ENCODE measurements around the gene AEBP1.

The AEBP1 gene

GRCh38 chr7:44141221-44141850, 37.2 kb downstream of the AEBP1 start, which contains the start of gene MYL7:
MYL7 (minus strand) TSS chr7:44141332; CDS start chr7:44141305, 27 bp downstream.
- in situ Hi-C loops (cut with MboI; ENCODE audit: low sequenced_read_pairs, unreplicated experiment): no loop called here
- no peak for TF ChIP-seq CTCF (IDR thresholded peaks at IDR 0.05; ENCODE audit: borderline replicate concordance, control extremely low read depth, extremely low read depth, insufficient read depth, missing control alignments)
- DNase-seq (ENCODE audit: low spot score): no peak

GRCh38 chr7:44142028-44142427, 37.9 kb downstream of the AEBP1 start:
- in situ Hi-C loops (cut with MboI; ENCODE audit: low sequenced_read_pairs, unreplicated experiment): no loop called here
- no peak for TF ChIP-seq CTCF (IDR thresholded peaks at IDR 0.05; ENCODE audit: borderline replicate concordance, control extremely low read depth, extremely low read depth, insufficient read depth, missing control alignments)

GRCh38 chr7:44143646-44144250, 39.6 kb downstream of the AEBP1 start:
- no peak for DNase-seq (ENCODE audit: low spot score)
- no peak for TF ChIP-seq CTCF (IDR thresholded peaks at IDR 0.05; ENCODE audit: borderline replicate concordance, control extremely low read depth, extremely low read depth, insufficient read depth, missing control alignments)
- in situ Hi-C loops (cut with MboI; ENCODE audit: low sequenced_read_pairs, unreplicated experiment): no loop called here

More at GRCh38 chr7:44142028-44142427, 37.9 kb downstream of the AEBP1 start:
- DNase-seq (ENCODE audit: low spot score): no peak

GRCh38 chr7:44144426-44144967, 40.4 kb downstream of the AEBP1 start:
- DNase-seq (ENCODE audit: low spot score): no peak
- in situ Hi-C loops (cut with MboI; ENCODE audit: low sequenced_read_pairs, unreplicated experiment): no loop called here
- TF ChIP-seq CTCF (IDR thresholded peaks at IDR 0.05; ENCODE audit: borderline replicate concordance, control extremely low read depth, extremely low read depth, insufficient read depth, missing control alignments): no peak

- DNase-seq (ENCODE audit: low spot score): no peak
- TF ChIP-seq CTCF (IDR thresholded peaks at IDR 0.05; ENCODE audit: borderline replicate concordance, control extremely low read depth, extremely low read depth, insufficient read depth, missing control alignments): no peak
- in situ Hi-C loops (cut with MboI; ENCODE audit: low sequenced_read_pairs, unreplicated experiment): no loop called here
These were observed 40.9 kb downstream of the AEBP1 start for GRCh38 chr7:44144968-44145478.

- no peak for DNase-seq (ENCODE audit: low spot score)
- in situ Hi-C loops (cut with MboI; ENCODE audit: low sequenced_read_pairs, unreplicated experiment): no loop called here
- TF ChIP-seq CTCF (IDR thresholded peaks at IDR 0.05; ENCODE audit: borderline replicate concordance, control extremely low read depth, extremely low read depth, insufficient read depth, missing control alignments): no peak
These were observed 41.4 kb downstream of the AEBP1 start for GRCh38 chr7:44145479-44145968.

Measured in GM13976 (cell line).